Upper lobe of left lung (tissue), 6 donors: ENCODE measurements around the gene DNASE1L1. TPM values are rescaled to one million over a fixed set of nuclear protein-coding genes. Genes with fewer than 3 reads are reported as not detected.
A peak's percentile ranks its signal among the peaks of the same experiment; 100 is the strongest.

ENCODE experiments used
- ATAC-seq, 2 donors: fragments of 200-7000 bp; cut with Tn5 transposase; one replicate each; pipeline ENCODE4 v1.9.1; 2022; ENCODE audit warnings: mild to moderate bottlenecking in 2 of 2, moderate library complexity in 2 of 2; ENCODE audit not compliant: low FRiP score in 2 of 2
- DNase-seq, 2 donors: peaks; one replicate each; pipeline ENCODE4 v3.0.0-alpha.2; 2019 to 2020
- H3K27ac ChIP-seq, 4 donors: fragments of 200-600 bp; sonication (generic); one replicate each; pipeline ENCODE4 v1.5.1; 2016 to 2019
- H3K27me3 ChIP-seq, 4 donors: fragments of 200-600 bp; sonication (generic); one replicate each; pipeline ENCODE4 v1.5.1; 2017 to 2019
- H3K36me3 ChIP-seq, 4 donors: fragments of 200-600 bp; sonication (generic); one replicate each; pipeline ENCODE4 v1.5.1; 2016 to 2019
- H3K4me1 ChIP-seq, 4 donors: fragments of 200-600 bp; sonication (generic); one replicate each; pipeline ENCODE4 v1.5.1; 2018 to 2019
- H3K4me3 ChIP-seq, 4 donors: fragments of 200-600 bp; sonication (generic); one replicate each; pipeline ENCODE4 v1.5.1; 2017 to 2019; ENCODE audit warnings: mild to moderate bottlenecking in 2 of 4, moderate library complexity in 1 of 4
- H3K9me3 ChIP-seq, 4 donors: fragments of 200-600 bp; sonication (generic); one replicate each; pipeline ENCODE4 v1.5.1; 2018 to 2019
- EP300 ChIP-seq, 4 donors: sonication (generic); formaldehyde crosslinking; IDR thresholded peaks; one replicate each; pipeline ENCODE4 v1.5.1; 2017; ENCODE audit warnings: antibody characterized with exemption in 4 of 4, control low read depth in 2 of 4
- POLR2A ChIP-seq, 4 donors: fragments of 450-650 bp; IDR thresholded peaks; one replicate each; pipeline ENCODE4 v1.5.1; 2016 to 2017; ENCODE audit warnings: antibody characterized with exemption in 4 of 4, mild to moderate bottlenecking in 2 of 4
- POLR2AphosphoS5 ChIP-seq, 2 donors: sonication (generic); formaldehyde crosslinking; IDR thresholded peaks; one replicate each; pipeline ENCODE4 v1.5.1; 2017; ENCODE audit warnings: antibody characterized with exemption in 2 of 2
- WGBS, 2 donors: methylation state at CpG; one replicate each; pipeline ENCODE4 v1.1.5; 2017 to 2018; 5-methylcytosine and 5-hydroxymethylcytosine counted together
- total RNA-seq, 6 donors: library from RNA; depleted of rRNA in 4 of 6; stranded (reverse); fragments of >200 nt in 4 of 6; gene quantifications; one replicate each; pipeline versions ENCODE4 v1.1.0 to v1.2.1, GENCODE V29; 2016 to 2021
- TF ChIP-seq, protein P1 (sequence below), 6 experiments: fragments of 450-650 bp in 4 of 6; fragments of 200-600 bp in 2 of 6; sonication (generic) in 2 of 6; IDR thresholded peaks; one replicate each; pipeline ENCODE4 v1.5.1; 2016 to 2019; ENCODE audit warnings: antibody characterized with exemption in 6 of 6
- donor health status: DM: no; HTN: no; CAD: no; lungs with moderate emphysema.
- donor health status: DM: no; HTN: yes; CAD: no; lungs with severe emphysema.

Gene DNASE1L1
- total RNA-seq, 6 donors from 2014 or later = 18.9 to 55.5 (median 48.2) TPM

GRCh38 chrX:154399527-154400368, 9.3 kb downstream of the DNASE1L1 start:
- Histone ChIP-seq H3K27ac (peak overlapping the region; percentile 95 to 98 (median 97)), H3K4me3 (peak overlapping the region; percentile 53 to 83 (median 73)), H3K4me1 (peaks cover 7 to 35% (median 7%) of the 10 kb centered on the region in 4 donors), H3K27me3 (no peaks in the 10 kb centered on the region), H3K36me3 (peaks cover 0 to 37% (median 13%) of the 10 kb centered on the region in 4 donors), H3K9me3 (peaks cover 0 to 14% (median 0%) of the 10 kb centered on the region in 4 donors)
- ATAC-seq (no peak), DNase-seq (no peak)
- TF ChIP-seq POLR2AphosphoS5 (IDR thresholded peaks at IDR 0.05) (no peak), EP300 (IDR thresholded peaks at IDR 0.05) (no peak)
- TF ChIP-seq, protein P1, sequence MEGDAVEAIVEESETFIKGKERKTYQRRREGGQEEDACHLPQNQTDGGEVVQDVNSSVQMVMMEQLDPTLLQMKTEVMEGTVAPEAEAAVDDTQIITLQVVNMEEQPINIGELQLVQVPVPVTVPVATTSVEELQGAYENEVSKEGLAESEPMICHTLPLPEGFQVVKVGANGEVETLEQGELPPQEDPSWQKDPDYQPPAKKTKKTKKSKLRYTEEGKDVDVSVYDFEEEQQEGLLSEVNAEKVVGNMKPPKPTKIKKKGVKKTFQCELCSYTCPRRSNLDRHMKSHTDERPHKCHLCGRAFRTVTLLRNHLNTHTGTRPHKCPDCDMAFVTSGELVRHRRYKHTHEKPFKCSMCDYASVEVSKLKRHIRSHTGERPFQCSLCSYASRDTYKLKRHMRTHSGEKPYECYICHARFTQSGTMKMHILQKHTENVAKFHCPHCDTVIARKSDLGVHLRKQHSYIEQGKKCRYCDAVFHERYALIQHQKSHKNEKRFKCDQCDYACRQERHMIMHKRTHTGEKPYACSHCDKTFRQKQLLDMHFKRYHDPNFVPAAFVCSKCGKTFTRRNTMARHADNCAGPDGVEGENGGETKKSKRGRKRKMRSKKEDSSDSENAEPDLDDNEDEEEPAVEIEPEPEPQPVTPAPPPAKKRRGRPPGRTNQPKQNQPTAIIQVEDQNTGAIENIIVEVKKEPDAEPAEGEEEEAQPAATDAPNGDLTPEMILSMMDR (IDR thresholded peaks at IDR 0.05) = no peak
- 9 to 64% methylated on average over 8 to 14 of the region's 14 CpGs for WGBS, 2 donors

GRCh38 chrX:154398668-154399526, 10.2 kb downstream of the DNASE1L1 start:
- Histone ChIP-seq H3K27me3 (no peaks in the 10 kb centered on the region), H3K4me3 (peak overlapping the region; percentile 53 to 83 (median 73)), H3K27ac (peak overlapping the region; percentile 95 to 98 (median 97)), H3K9me3 (peaks cover 0 to 14% (median 0%) of the 10 kb centered on the region in 4 donors), H3K36me3 (peaks cover 0 to 37% (median 13%) of the 10 kb centered on the region in 4 donors), H3K4me1 (peaks cover 7 to 35% (median 7%) of the 10 kb centered on the region in 4 donors)
- WGBS, 2 donors = 0 to 43% methylated on average over 11 to 49 of the region's 49 CpGs
- peak in 1 of 2 donors; percentile 55 for TF ChIP-seq POLR2AphosphoS5 (IDR thresholded peaks at IDR 0.05)
- TF ChIP-seq EP300 (IDR thresholded peaks at IDR 0.05) = no peak
- no peak for TF ChIP-seq POLR2A (IDR thresholded peaks at IDR 0.05)
- TF ChIP-seq, protein P1 (IDR thresholded peaks at IDR 0.05) = peak; percentile 74 to 89 (median 82)
- peak; percentile 89 for DNase-seq
- peak; percentile 78 to 84 for ATAC-seq

DNA sequence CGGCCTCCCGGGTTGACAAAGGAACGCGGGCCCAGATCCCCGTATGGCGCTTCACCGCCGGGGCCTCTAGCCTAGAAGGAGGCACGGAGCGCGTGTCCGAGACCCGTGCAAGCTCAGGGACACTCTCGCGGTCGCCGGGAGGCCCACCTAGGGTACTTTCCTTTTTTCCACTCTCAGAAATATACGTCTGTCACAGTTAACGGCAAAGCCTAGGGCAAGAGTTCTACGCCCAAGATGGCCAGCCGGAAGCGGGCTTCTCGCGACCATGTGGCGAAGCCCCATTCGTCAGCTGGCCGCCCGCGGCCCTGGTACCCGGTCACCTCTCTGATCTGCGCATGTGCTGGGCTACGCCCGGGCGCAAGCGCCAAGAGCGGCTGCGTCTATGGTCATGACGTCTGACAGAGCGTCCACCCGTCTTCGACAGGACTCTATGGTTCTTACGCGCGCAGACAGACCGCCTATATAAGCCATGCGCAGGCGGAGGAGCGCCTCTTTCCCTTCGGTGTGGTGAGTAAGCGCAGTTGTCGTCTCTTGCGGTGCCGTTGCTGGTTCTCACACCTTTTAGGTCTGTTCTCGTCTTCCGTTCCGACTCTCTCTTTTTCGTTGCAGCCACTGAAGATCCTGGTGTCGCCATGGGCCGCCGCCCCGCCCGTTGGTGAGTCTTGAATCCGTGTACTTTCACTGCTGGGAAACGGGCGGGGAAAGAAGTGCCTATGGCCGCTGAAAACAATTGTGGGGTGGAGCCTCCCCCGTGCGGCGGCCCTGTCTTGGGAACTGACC, 11.0 kb downstream of the DNASE1L1 start, which contains the start of gene RPL10:
RPL10 (plus strand) TSS at position 490 of the 780 bp plus-strand sequence; CDS start at position 633, 143 bp downstream.
- TF ChIP-seq, protein P1 (IDR thresholded peaks at IDR 0.05) = no peak
- TF ChIP-seq POLR2A (IDR thresholded peaks at IDR 0.05) (peak; percentile 79 to 98 (median 91)), POLR2AphosphoS5 (IDR thresholded peaks at IDR 0.05) (peak; percentile 99 to 100), EP300 (IDR thresholded peaks at IDR 0.05) (peak in 1 of 4 donors; percentile 89)
- 40% methylated on average over 69 of the region's 69 CpGs; no CpG with 5 or more reads in 1 of the 2 donors for WGBS, 2 donors
- Histone ChIP-seq H3K36me3 (peaks cover 0 to 34% (median 13%) of the 10 kb centered on the region in 4 donors), H3K4me1 (peaks cover 7 to 35% (median 7%) of the 10 kb centered on the region in 4 donors), H3K9me3 (peaks cover 0 to 14% (median 0%) of the 10 kb centered on the region in 4 donors), H3K4me3 (peak within 1 kb of the TSS; percentile 53 to 83 (median 73)), H3K27me3 (no peaks in the 10 kb centered on the region), H3K27ac (peak within 1 kb of the TSS; percentile 95 to 98 (median 97))
- ATAC-seq (peak; percentile 94), DNase-seq (peak; percentile 92 to 96)
